ENCODE results near the gene PRSS36.
"Not testable (repeated sequence)": the region's sequence is repeated elsewhere in the genome, so short reads cannot be mapped to it uniquely, and the experiment has no call there.

The PRSS36 gene
- 0.57 to 0.87 reads per million in 2 donors for total RNA-seq

- DNase-seq: no peak
Measured at GRCh38 chr16:31149894-31150890, at the start of gene PRSS36. Gene PRSS36 (minus strand): TSS chr16:31150066. CDS start chr16:31150035, 31 bp downstream.

DNA sequence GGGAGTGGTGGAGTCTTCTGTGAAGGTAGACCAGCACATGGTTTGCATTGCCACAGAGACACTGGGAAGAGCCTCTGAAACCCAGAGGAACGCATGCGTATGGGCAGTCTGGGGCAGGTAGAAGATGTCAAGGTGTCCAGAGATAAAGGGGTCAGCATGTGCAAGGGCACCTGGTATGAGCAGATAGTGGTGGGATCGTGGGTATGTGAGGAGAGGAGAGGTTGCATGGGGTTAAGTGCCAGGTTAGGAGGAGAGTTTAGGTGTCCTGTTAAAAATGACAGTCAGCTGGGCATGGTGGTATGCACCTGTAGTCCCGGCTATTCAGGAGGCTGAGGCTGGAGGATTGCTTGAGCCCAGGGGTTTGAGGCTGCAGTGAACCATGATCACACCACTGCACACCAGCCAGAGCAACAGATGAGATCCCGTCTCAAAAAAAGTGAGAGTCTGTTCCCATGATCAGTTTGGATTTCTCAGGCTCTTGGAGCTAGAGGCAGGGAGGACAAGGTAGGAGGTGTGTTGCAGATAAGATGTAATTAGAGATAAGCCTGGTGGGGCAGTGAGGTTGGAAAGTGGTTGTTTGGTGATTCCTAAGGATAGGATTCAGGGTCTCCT is 49.7 kb upstream of the PRSS36 start:
- DNase-seq: no peak

- no peak for DNase-seq
Measured at GRCh38 chr16:31198207-31198882, 48.5 kb upstream of the PRSS36 start.

DNA sequence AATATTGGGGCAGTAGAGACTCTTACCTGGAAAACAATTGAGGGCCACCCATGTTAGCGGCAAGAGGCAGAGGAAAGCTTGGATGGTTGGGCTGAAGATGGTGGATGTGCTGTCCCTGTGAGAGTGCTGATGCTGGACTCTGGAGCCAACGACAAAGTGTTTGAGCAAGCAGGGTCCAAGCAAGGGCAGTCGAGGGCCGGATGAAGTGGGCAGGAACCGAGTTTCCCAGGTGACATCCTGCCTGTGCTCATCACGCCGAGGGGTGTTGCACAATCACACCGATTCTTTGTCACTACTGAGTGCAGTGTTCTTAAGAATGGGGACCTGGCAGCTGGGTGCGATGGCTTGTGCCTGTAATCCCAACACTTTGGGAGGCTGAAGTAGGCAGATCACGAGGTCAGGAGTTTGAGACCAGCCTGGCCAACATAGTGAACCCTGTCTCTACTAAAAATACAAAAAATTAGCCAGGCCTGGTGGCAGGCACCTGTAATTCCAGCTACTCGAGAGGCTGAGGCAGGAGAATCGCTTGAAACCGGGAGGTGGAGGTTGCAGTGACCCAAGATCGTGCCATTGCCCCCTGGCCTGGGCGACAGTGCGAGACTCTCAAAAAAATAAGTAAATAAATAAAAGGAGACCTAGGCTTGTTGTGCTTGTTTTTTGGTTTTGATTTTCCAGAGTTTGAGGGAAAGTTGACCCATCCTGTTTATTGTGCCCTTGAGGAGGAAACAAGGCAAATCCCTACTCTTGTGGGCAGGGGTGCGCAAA is 46.6 kb upstream of the PRSS36 start:
- DNase-seq: no peak

GRCh38 chr16:31195861-31196260 is 46.0 kb upstream of the PRSS36 start:
- not testable (repeated sequence) for DNase-seq

GRCh38 chr16:31194898-31195297 is 45.0 kb upstream of the PRSS36 start:
- DNase-seq: no peak

DNA sequence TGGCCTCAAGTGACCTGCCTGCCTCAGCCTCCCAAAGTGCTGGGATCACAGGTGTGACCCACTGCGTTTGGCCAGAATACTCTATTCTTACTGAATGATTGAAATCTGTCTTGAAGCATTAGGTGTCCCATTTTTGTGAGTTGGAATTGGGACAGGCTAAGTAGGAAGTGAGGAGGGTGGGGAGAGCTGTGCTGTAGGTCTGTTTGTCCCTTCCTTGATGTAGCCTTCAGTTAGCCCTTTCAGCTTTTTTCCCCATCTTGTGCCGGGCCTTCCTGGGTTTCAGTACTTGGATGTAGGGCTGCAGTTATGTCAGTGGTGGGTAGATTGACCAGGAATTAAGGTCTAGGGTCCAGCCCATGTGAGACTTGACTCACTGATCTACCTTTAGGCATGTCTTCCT is 44.0 kb upstream of the PRSS36 start:
- DNase-seq: no peak

DNA sequence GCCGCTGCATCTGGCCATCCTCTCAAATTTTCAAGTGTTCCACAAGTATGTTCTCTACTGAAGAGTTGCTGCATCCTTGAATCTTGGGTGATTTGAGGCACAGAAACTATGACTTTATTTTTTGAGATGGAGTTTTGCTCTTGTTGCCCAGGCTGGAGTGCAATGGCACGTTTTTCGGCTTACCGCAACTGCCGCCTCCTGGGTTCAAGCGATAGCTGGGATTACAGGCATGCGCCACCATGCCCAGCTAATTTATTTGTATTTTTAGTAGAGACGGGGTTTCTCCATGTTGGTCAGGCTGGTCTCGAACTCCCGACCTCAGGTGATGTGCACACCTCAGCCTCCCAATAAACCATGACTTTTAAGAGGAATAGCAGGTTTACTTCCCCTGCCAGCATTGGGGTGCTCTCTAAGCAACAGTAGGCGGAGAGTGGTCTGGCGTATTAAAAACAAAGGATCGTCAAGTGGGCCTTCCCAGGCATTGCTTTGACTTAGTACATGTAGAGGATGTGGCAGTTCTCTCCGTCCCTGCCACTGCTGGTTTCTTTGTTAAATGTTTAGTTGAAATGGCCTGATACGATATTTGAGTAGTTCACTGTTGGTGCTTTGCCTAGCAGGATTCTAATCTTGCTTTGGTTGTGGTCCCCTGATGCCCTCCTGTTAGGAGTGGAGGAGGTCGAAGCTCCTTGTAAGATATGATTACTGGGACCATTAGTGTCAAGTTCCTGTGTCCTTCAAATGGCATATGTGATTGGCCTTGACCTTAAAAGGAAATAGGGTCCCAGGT is 43.2 kb upstream of the PRSS36 start:
- no peak for DNase-seq

GRCh38 chr16:31191697-31192428 is 42.0 kb upstream of the PRSS36 start:
- DNase-seq: no peak

DNA sequence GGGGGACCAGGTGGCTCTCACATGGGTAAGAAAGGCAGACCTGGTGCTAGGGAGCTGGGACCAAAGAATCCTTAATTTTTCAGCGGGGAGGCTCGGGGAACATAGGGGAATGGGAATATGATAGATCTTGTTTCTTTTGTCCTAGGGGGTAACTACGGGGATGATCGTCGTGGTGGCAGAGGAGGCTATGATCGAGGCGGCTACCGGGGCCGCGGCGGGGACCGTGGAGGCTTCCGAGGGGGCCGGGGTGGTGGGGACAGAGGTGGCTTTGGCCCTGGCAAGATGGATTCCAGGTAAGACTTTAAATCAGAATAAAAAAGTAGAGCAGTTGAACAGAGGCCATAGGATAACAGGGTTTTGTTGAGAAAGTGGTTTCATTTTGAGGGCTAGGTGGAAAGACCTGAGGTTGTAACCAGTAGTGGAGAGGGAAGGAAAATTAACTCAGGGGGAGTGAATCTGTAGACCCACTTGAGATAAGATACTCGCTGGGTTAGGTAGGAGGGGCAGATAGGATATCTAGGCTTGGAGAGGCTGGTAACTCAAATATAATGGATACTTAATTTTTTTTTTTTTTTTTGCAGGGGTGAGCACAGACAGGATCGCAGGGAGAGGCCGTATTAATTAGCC is 41.1 kb upstream of the PRSS36 start:
- no peak for DNase-seq

GRCh38 chr16:31190061-31190460 is 40.2 kb upstream of the PRSS36 start:
- DNase-seq: no peak

GRCh38 chr16:31189412-31189778 is 39.5 kb upstream of the PRSS36 start:
- no peak for DNase-seq

DNA sequence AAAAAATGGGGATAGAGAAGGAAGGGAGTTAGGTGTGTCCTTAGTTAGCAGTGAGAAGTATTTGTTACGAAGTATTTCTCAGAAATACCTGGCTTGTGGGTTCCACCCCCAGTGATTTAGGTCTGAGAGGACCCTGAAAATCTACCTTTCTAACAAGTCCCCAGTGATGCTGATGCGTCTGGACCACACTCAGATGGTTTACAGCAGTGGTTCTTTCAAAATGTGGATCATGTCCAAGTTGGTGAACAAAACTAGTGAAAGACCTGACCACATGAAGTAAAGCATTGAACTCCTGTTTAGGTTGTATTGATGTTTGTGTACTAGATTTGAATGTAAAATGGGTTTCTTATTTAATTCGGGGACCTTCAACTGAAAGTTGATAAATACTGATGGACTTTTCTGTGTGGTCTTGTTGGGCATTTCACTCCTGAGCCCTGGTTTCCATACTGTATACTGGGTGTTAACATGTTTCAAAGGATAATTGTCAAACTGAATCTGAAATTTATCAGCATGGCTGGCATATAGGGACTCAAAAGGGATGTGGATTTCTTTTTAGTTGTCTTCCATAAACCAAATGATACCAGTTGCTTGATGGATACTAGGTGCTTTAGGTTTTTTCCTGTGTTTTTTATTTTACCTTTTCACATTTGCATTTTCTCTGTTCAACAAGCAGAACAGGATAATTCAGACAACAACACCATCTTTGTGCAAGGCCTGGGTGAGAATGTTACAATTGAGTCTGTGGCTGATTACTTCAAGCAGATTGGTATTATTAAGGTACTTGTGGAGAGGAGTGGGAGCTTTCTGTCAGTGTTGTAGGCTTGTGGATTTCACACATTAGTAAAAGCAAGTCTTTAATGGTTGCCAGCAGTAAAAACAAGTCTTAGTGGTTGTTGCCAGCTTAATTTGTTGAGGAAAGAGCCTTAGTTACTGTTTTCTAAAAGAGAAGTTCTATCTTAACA is 38.9 kb upstream of the PRSS36 start:
- no peak for DNase-seq

- DNase-seq: no peak
Measured at GRCh38 chr16:31187808-31188189, 37.9 kb upstream of the PRSS36 start.

GRCh38 chr16:31186930-31187807 is 37.3 kb upstream of the PRSS36 start:
- no peak for DNase-seq

GRCh38 chr16:31186176-31186575 is 36.3 kb upstream of the PRSS36 start:
- no peak for DNase-seq

- no peak for DNase-seq
Measured at GRCh38 chr16:31185339-31185738, 35.5 kb upstream of the PRSS36 start.

DNA sequence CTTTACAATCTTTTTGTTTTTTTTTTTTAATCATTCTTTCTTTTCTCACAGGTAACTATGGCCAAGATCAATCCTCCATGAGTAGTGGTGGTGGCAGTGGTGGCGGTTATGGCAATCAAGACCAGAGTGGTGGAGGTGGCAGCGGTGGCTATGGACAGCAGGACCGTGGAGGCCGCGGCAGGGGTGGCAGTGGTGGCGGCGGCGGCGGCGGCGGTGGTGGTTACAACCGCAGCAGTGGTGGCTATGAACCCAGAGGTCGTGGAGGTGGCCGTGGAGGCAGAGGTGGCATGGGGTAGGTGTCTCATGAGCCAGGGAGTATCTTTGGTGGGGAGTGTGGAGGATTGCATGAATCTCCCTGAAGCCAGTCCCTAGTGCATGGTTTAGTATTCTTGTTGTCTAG is 35.0 kb upstream of the PRSS36 start:
- no peak for DNase-seq
